NCI-H1417 (cell line): ENCODE measurements around the gene LARP7.
"Not testable (repeated sequence)": the region's sequence is repeated elsewhere in the genome, so short reads cannot be mapped to it uniquely, and the experiment has no call there.

Experiments
- DNase-seq, 3 experiments: peaks; one replicate each; lab custom pipeline; 2025; lab: John Stamatoyannopoulos, UW

Gene LARP7

DNA sequence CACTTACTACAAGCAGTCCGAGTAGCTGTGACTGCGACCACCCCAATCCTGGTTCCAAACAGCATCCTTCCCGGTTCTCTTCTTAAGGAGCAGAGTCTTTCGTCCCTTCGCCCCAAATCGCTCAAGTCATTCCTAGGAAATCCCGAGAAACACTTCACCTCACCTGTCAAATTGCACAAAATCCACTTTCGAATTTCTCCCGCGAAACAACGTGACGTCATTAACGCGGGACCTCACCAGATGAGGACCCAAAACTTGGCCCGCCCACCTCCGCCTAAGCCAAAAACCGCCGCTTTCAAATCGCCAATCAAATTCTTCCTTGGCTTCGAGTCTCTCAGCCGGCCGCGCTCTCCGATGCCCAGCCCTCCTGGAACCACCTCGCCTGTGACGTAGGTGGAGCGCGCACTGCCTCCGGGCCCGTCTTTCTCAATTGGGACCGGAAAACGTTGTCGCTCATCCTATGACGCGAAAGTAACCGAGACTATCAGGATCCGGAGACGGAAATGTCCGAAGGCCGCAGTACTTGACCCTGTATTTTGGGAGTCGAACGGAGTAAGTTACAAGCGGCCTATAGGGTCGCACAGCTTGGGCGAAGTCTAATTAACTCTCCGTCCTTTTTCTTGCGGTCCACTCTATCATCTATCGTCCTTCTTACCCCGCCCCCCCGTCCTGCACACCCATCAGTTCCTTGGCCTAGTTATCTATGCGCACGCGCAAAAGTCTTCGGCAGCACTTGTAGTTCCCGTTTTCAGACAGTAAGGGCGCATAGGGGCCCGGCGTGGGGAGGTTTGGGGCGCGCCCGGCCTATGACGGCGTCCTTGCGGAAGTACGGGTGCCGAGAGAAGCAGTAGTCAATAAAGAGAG lies at the start of gene LARP7, which contains the start of gene ZGRF1:
LARP7 (plus strand) TSS at position 456 of the 864 bp plus-strand sequence. CDS start 7,527 bp downstream, outside the sequence.
ZGRF1 (minus strand) TSS at position 222 of the 864 bp plus-strand sequence. CDS start 3,733 bp downstream, outside the sequence.
- DNase-seq: peak; percentile 96 to 99 (median 99)

DNA sequence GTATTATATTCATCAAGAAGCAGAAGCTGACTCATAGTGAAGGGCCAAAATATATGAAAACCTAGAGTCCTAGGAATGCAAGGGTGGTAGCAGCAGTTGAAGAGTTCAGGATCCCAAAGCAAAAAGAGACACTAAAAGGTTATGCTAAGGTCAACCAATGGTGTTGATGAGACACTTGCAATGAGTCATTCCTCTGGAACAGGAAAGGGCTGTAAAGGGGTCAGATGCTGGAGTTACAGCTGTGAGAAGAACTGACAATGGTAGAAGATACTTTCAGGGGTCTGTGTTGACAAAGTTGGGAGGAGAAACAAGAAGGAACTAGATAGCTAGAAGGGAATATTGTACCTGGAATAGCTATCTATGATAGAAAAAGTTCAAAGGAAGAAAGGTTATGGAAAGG lies 47.7 kb upstream of the LARP7 start:
- DNase-seq: no peak

- DNase-seq: no peak
Observed at GRCh38 chr4:112591593-112591992, 45.4 kb upstream of the LARP7 start.

DNA sequence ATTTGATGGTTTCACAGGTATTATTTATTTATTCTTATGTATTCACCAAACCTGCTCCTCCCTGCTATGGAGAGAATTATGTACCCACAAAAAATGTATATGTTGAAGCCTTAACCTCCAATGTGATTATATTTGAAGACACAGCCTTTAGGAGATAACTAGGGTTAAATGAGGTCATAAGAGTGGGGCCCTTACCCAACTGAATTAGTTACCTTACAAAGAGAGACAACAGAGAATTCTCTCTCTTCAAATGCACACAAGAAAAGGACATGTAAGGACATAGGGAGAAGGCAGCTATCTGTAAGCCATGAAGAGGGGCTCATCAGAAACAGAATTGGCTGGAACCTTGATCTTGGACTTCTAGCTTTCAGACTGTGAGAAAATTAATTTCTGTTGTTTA lies 44.2 kb upstream of the LARP7 start:
- DNase-seq: no peak

GRCh38 chr4:112593438-112594133 lies 43.4 kb upstream of the LARP7 start:
- no peak for DNase-seq

GRCh38 chr4:112594993-112595392 lies 42.0 kb upstream of the LARP7 start:
- no peak for DNase-seq

- peak; percentile 4 to 69 (median 12) for DNase-seq
Observed at GRCh38 chr4:112604589-112604988, 32.4 kb upstream of the LARP7 start.

- DNase-seq: not testable (repeated sequence)
Observed at GRCh38 chr4:112612814-112613213, 24.1 kb upstream of the LARP7 start.

GRCh38 chr4:112616984-112617383 lies 20.0 kb upstream of the LARP7 start:
- DNase-seq: no peak

- DNase-seq: no peak
Observed at GRCh38 chr4:112626228-112626627, 10.7 kb upstream of the LARP7 start.

- peak in 2 of 3 experiments; percentile 7 to 40 for DNase-seq
Observed at GRCh38 chr4:112633477-112634235, 3.3 kb upstream of the LARP7 start.

DNA sequence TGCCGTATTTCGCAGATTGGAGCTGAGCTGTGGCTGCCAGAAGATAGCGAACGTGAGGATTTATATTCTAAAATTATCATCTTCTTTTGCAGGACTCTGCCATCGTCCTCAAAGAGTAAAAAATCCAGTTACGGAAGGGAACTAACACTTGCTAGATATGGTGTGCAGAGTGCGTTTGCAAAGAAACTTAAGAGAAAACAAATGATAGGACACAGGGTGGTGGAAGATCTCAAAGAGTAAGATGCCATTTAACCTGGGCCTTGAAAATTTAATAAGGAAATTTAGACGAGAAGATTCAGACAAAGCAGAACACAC lies 566 bp downstream of the LARP7 start:
- DNase-seq: no peak

DNA sequence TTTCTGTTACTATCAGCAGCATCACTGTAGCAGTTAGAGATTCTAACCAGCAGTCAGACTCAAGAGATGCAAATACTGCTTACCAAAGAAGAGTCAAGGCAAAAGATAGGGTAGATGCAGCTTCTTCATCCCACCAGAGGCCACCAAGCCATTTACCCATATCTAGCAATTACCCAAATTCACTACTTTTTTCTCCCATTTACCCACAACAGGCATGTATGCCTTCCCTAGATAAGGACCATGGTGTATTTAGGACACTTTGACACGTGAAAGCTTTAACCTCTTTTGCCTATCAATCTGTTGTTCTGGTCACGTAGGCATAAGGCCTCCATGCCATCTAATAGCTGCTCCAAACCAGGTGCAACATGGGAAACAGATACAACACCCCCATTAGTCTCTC lies 5.6 kb downstream of the LARP7 start:
- no peak for DNase-seq

GRCh38 chr4:112644595-112645535 lies 7.9 kb downstream of the LARP7 start:
- DNase-seq: not testable (repeated sequence)

DNA sequence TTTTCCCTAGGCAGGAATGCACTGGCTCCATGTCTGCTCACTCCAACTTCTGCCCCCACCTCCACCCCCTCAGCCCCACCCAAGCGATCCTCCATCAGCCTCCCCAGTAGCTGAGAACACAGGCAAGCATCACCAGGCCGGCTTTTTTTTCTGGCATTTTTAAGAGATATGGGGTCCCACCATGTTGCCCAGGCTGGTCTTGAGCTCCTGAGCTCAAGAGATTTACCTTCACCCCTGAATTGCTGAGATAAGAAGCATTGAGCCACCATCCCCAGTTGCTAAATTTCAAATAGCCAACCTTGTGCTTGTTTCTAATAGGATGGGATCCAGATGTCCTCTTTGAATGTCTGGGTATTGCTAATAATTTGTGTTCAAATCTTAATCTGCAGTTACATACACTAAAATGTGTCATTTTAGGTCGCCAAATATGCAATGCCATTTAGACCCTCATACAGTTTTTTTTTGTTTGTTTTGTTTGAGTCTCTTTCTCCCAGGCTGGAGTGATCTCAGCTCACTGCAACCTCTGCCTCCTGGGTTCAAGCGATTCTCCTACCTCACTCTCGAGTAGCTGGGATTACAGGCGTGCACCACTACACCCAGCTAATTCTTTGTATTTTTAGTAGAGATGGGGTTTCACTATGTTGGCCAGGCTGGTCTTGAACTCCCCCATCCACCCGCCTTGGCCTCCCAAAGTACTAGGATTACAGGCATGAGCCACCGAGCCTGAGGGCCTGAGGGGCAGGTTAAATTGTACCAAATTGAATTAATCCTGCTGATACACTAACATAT lies 8.8 kb downstream of the LARP7 start:
- no peak for DNase-seq

- no peak for DNase-seq
Observed at GRCh38 chr4:112646632-112647537, 9.9 kb downstream of the LARP7 start.

- DNase-seq: no peak
Observed at GRCh38 chr4:112647785-112648184, 10.8 kb downstream of the LARP7 start.

DNA sequence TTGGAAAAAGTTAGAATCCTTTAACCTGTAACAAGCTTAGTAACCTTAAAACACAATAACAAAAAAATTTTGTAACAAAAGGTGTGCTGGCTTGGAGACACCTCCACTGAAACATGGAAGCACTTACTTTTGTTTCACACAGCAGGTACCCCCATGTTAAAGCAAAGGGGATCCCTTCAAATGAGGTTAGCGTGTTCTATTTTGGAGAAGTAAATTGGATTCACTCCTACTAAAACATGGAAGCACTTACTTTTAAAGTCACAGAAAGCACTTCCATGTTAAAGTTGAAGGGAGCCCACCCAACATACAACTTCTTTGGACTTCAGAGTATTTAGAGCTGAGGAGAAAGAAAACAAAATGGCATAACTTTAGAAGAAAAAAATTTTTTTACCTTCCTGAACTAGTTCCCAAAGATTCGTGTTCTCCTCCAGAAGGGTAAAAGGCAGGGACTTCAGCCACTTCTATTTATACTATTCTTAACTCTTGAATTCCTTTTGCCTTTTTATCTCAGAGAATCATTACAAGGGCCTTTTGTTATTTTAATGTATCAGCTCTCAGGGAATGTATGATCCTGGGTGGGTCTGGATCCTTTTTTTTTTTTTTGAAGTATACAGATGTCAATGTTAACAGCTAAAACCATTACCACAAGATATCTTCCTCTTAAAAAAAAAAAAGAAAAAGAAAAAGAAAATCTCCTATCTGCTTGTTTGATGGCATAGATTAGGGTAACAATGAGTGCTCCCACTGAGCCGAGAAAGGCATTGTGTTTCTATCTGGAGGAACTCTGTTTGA lies 11.5 kb downstream of the LARP7 start:
- DNase-seq: no peak

DNA sequence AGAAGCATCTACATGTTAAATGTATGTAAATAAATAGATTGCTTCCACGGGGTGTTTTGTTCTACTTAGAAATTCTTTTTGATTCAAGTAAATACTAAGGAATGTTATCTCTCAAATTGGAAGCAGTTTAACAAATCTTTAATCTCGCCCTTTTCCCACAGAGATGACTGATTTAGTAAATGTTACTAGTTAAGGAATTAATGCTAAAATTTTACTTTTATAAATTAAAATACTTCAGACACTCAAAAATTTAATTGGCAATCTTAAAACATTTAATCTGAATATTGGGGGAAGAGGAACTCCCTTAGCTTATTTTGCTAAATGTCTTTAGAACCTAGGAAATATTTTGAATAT lies 12.1 kb downstream of the LARP7 start:
- DNase-seq: no peak
